Erythroblast (primary cell): ENCODE data around the gene TBC1D16.

Experiments
- DNase-seq, 2 experiments: peaks; one replicate each; lab custom pipeline; 2025; lab: John Stamatoyannopoulos, UW
- GATA1 ChIP-seq: IDR thresholded peaks from 2 replicates; pipeline ENCODE4 v1.6.1; 2011; ENCODE audit warnings: low read depth, mild to moderate bottlenecking, control low read depth, low read length, moderate library complexity
- POLR2A ChIP-seq: IDR thresholded peaks from 2 replicates; pipeline ENCODE4 v1.6.1; 2011; ENCODE audit warnings: mild to moderate bottlenecking, low read length

TBC1D16 gene

DNA sequence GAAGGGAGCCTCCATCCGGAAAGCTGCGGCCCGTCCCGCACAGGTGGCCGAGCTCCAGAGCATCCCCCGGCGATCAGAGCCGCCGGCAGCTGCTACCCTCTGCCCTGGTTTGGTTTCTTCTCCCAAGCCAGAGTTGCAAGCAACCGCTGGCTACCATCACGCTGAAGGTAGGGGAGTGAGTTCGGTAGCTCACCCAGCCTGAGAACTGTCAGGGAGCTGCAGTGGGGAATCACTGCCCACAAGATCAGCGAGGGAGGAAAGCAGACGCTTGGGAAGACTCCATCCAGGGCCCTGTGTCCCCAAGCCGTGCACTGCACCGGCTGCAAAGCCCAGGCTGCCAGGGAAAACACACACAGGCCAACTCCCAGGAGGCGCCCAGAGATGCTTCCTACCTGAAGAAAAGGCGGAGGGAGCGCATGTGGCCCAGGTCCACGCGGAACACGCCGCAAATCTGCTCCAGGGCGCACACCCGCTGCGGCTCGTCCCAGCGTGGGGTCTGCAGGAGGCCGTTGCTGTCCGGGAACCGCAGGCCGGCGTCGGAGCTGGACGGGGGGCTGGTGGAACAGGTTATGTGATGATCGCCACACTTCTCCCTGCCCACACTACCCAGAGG, 83.3 kb downstream of the TBC1D16 start:
- TF ChIP-seq GATA1 (no peak), POLR2A (no peak)
- no peak for DNase-seq

DNA sequence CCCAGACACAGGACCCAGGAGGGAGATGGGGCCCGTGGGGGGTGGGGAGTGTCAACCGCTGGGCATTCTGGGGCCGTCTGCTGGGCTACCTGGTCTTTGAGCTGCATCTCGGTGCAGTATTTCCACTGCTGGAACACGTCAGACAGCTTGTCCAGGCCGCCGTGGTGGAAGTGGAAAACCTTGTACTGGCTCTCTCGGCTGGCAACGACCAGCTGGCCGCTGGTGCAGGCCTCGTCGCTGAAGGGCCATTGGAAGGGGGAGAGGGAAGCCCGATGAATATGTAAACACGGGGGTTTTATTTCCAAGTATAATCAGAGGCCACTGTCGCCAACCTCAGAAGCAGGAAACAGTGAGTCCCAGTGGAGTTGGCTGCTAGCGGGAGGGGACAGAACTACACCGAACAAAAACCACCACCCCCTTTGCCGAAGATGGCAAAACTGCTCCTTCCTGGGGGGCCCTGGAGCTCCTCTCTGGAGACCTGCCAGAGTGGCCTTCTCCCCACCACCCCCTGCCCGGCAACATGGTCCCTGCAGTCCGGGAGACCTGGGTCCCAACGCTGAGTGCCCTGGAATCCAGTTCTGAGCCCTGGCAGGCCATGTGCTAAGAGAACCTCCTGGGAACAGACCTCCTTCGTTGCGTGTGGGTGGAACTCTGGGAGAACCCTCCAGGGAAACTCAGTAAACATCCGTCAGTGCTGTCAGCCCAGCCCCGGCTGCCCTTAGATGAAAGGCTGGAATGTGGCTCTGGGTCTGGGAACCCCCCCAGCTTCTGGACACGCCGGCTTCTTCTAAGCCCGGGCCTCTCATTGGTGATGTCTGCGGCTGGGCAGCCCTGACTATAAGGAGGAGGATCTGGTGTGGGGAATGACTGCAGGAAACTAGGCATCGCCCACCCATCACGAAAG, 84.1 kb downstream of the TBC1D16 start:
- TF ChIP-seq POLR2A (no peak), GATA1 (no peak)
- DNase-seq = no peak

DNA sequence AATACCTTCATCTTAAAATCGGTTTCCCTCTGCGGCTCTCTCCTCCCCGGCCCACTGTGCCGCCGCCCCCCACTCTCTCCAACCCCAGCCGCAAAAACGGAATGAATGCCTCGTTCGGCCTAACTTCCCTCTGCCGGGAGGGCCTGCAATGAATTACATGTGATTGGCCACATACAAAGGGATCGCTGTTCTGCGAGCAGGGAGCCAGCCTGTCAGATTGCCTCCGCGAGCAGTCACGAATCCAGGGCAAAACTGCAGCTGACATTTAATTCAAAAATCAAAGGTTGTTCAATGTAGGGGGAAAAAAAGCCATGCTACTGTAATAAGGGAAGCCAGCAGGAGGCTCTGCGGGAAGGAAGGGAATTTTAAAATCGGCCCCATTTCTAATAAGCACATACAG, 84.9 kb downstream of the TBC1D16 start:
- TF ChIP-seq GATA1 = no peak
- TF ChIP-seq POLR2A = no peak
- no peak for DNase-seq

DNA sequence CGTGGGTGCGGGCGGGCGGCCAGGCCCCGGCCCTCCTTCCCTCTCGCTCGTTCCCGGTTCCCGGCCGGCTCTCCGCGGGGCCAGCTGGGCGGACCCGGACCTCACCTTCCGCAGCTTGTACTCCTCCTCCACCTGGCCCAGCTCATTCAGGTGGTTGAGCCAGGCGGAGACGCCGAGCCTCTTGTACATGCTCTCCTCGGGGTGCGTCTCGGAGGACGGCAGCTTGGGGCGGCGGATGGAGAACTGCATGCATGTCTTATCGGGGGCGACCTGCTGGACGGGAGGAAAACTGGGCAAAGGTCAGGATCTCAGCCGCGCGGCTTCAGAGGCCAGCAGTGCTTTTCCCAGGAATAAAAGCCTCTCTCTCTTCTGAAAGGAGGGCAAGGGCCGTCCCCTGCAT, 85.4 kb downstream of the TBC1D16 start:
- no peak for TF ChIP-seq GATA1
- TF ChIP-seq POLR2A = no peak
- no peak for DNase-seq

DNA sequence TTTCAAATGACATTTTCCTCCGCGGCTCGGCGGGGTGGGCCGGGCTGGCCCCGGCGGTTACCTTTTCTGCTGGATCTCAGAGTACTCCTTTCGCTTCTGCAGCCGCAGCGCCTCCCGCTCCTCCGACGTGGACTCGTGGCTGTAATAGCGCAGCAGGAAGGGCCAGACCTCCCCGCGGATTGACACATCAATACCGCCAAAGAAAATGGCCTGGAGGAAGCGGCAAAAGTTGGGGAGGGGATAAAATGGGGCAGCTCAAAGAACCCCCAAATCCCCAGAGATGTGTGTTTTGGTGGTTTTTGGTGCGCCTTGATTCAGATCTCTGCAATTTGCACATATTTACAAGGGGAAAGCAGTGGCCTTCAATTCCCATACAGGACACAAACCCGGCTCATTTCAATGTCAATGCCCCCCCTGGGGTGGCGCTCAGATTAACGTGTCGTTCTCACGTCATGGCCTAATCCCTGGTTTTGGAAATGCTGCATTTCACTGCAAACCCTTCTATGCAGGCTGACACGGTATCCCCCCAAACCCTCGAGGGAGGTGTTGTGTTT, 85.9 kb downstream of the TBC1D16 start:
- DNase-seq = no peak
- TF ChIP-seq POLR2A (no peak), GATA1 (no peak)

DNA sequence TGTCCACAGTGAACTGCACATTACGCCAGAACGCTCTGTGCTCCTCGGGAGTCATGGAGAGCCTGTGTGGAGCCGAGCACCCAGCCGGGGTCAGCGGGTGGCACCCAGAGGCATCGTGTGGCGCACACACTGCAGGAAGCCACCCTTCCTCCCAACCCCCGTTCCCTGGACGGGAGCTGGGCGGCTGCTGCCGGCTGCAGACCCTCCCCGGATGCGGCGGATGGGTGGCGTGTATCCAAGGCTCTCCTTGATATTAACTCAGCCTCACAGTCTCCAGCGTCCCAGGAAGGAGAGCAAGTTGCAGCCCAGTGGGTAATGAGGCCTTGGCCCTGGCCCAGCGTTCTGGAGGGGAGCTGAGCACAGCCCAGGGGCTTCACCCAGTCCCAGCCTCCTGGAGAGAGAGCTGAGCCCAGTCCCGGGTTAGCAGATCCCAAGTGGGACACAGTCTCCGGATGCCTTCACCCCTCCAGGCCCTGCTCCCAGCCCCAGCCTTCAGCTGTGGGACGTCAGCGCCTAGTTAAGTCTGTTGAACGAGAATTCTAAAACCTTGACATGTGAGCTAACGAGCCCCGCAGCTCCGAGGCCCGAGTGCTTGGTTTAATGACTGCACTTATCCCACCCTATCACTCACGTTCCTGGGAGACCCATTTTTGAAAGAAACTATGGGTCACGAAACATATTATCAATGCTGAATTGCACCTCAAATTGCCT, 86.6 kb downstream of the TBC1D16 start:
- no peak for TF ChIP-seq POLR2A
- DNase-seq = no peak

DNA sequence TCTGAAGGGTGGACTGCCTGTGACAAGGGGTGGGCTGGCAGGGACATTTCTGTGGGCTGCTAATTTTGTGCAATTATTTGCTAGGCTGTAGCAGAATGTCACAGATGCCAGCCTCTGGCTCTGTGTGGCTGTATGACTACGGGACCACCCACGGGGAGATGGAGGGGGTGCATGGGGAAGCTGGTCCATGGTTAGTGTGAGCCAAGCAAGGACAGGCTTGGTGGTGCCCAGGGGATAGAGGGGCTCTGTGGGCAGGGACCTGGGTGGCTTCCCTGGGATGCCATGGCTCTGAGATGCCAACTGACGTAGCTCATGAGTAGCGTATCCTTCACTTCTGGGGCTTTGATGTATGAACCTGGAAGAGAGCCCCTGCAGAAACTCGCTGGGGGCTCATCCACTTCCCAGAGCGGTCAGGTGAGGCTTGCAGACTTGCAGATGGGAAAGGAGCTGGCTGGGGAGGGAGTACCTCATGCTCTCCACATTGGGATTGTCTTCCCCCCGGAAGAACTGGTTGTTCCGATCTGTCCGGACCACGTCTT, 87.2 kb downstream of the TBC1D16 start:
- TF ChIP-seq POLR2A (no peak), GATA1 (no peak)
- DNase-seq = no peak

DNA sequence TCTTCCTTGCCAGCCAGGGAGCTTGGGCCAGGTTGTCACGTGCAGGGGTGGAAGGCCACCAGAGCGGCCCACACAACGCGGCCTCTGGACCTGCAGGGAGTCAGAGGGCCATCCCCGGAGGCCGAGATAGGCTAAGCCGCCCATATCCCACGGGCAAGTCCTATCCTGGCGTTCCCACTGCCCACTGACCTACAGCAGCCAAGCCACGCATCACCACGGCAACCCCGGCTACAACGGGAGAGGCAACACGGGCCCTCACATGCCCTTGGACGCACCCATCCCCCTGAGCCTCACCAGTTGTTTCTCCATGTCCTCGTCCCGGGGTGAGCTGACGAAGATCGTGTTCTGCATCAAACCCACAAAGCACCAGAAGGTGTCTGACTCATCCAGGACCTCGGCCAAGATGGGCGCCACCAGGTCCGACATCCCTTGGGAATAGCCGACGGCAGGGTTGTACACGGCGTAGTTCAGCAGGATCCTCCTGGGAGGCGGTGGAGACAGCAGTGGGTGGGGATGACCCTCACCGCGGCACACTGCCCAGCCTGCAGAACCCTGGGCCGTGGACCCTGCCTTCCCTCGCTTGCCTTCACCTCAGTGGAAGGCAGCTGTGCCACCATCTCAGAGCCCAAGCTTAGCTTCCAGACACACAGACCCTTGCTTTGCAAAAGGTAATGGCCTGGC, 88.2 kb downstream of the TBC1D16 start:
- no peak for DNase-seq
- TF ChIP-seq GATA1 (no peak), POLR2A (no peak)

DNA sequence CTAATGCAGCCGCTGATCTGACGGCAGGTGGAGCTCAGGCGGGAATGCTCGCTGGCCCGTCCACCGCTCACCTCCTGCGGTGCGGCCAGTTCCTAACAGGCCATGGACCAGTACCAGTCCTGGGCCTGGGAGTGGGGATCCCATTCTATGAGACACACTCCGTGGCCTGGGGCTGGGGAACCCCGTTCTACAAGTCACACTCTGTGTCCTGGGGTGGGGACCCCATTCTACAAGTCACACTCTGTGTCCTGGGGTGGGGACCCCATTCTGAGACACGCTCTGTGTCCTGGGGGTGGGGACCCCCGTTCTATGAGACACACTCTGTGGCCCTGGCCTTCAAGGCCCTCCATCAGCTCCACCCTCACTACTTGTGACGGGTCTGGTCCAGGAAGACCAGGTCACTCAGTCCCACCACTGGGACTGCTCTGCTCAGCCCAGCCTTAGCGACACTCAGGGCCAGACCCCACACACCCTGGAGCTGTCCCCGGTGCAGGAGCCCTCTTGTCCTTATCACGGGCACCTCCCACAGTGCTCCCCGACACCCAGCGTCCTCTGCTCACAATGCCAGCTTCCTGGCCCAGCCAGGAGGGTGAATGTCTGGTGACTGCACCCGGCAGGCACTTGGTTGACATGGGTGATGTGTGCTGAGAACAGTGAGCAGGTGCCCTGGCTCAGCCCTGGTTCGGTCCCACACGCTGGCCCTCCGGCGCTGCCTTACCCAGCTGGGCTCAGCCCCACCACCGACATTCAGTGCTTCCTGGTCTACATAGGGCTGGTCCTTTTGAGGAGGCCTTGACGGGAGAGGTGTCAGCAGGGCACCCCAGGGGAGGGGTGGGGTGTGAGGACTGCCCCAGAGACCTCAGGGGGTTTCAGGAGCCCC, 89.1 kb downstream of the TBC1D16 start:
- no peak for TF ChIP-seq POLR2A
- no peak for TF ChIP-seq GATA1
- no peak for DNase-seq

DNA sequence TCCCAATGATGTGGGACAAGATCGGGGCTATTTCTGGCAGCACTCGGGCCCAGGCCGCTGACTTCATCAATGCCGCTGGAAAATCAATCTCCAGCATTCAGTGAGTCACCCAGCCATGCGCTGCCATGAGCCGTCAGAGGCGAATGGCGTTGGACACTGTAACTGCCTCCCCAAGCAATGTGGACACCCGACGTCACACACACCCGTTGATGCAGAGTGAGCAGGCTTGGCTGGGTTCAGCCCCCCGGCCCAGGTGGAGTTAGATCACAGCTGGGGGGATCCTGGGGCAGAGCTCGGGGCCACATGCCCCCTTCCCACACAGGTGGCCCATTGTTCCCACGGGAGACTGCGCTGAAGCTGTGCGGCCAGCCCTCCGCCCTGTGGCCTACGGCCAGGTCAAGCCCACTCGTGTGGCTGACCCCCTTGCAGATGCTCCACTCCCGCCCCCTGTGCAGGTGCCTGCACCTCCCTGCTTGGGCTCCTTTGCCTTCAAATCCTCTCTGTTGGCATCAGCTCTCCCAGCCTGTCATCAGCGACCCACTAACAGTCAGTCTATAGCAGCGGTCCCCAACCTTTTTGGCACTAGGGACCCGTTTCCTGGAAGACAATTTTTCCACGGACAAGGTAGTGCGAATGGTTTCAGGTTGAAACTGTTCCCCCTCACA, 89.9 kb downstream of the TBC1D16 start:
- TF ChIP-seq GATA1 (no peak), POLR2A (no peak)

DNA sequence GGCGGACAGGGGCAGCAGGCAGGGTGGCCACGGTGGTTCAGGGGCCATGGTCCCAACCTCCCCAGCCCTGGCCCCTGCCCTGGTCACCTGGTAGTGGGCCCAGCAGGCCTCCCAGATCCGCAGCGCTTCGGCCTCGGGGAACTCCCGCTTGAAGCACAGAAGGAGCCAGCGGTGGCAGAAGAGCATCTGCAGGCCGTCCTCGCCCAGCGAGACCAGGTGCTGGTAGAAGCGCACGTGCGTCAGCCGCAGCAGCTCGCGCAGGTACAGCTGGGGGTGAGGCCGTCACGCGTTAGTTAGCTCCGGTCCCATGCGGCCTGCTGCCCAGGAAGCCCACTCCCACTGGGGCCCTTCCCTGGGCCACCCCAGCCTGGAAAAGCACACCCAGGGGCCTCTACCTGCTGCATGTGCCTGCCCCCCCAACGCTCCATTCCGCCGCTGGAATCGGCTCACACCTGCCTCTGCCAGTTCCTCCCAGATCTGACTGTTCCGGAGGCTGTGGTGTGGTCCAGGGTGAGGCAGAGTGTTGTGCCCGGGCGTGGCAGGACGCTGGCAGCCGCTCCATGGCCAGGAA, 90.8 kb downstream of the TBC1D16 start:
- TF ChIP-seq POLR2A (no peak), GATA1 (no peak)
- DNase-seq = no peak

More for the DNA sequence above, 89.9 kb downstream of the TBC1D16 start:
- DNase-seq = no peak
